HG03097 (cell line): ENCODE measurements around the gene PTCD2.
A peak's percentile ranks its signal among the peaks of the same experiment; 100 is the strongest.

Experiments used
- ATAC-seq: cut with Tn5 transposase; IDR thresholded peaks from one replicate; pipeline ENCODE4 v1.9.1; 2021; ENCODE audit not compliant: unreplicated experiment, low FRiP score

The PTCD2 gene

GRCh38 chr5:72337159-72337558 lies 17.0 kb downstream of the PTCD2 start:
- ATAC-seq = no peak

GRCh38 chr5:72338689-72339209 lies 18.6 kb downstream of the PTCD2 start:
- no peak for ATAC-seq

GRCh38 chr5:72346398-72346797 lies 26.2 kb downstream of the PTCD2 start:
- no peak for ATAC-seq

- no peak for ATAC-seq
Measured at GRCh38 chr5:72347801-72348308, 27.7 kb downstream of the PTCD2 start.

GRCh38 chr5:72351376-72351775 lies 31.2 kb downstream of the PTCD2 start:
- no peak for ATAC-seq

- no peak for ATAC-seq
Measured at GRCh38 chr5:72352616-72353015, 32.4 kb downstream of the PTCD2 start.

- no peak for ATAC-seq
Measured at GRCh38 chr5:72353046-72353445, 32.9 kb downstream of the PTCD2 start.

- no peak for ATAC-seq
Measured at GRCh38 chr5:72355706-72356299, 35.6 kb downstream of the PTCD2 start.

GRCh38 chr5:72356361-72356760 lies 36.2 kb downstream of the PTCD2 start:
- no peak for ATAC-seq

- no peak for ATAC-seq
Measured at GRCh38 chr5:72358925-72359324, 38.8 kb downstream of the PTCD2 start.

GRCh38 chr5:72359886-72360285 lies 39.7 kb downstream of the PTCD2 start:
- no peak for ATAC-seq

- no peak for ATAC-seq
Measured at GRCh38 chr5:72363166-72363802, 43.1 kb downstream of the PTCD2 start.

GRCh38 chr5:72364171-72364570 lies 44.0 kb downstream of the PTCD2 start:
- no peak for ATAC-seq

- no peak for ATAC-seq
Measured at GRCh38 chr5:72364951-72365350, 44.8 kb downstream of the PTCD2 start.

GRCh38 chr5:72366324-72366976 lies 46.3 kb downstream of the PTCD2 start:
- ATAC-seq = peak; percentile 77

GRCh38 chr5:72368271-72368670 lies 48.1 kb downstream of the PTCD2 start:
- ATAC-seq = no peak

- no peak for ATAC-seq
Measured at GRCh38 chr5:72369301-72369700, 49.1 kb downstream of the PTCD2 start.

GRCh38 chr5:72369711-72370110 lies 49.5 kb downstream of the PTCD2 start:
- no peak for ATAC-seq

- no peak for ATAC-seq
Measured at GRCh38 chr5:72372331-72372730, 52.2 kb downstream of the PTCD2 start.

GRCh38 chr5:72372923-72373322 lies 52.8 kb downstream of the PTCD2 start:
- no peak for ATAC-seq

GRCh38 chr5:72374844-72375243 lies 54.7 kb downstream of the PTCD2 start:
- ATAC-seq = no peak

- no peak for ATAC-seq
Measured at GRCh38 chr5:72376381-72376780, 56.2 kb downstream of the PTCD2 start.
